ENCODE results near the gene ATP2B1.

Gene ATP2B1

GRCh38 chr12:89697296-89697695 lies 11.3 kb downstream of the ATP2B1 start:
- H3K9me3 ChIP-seq (ENCODE audit: insufficient read depth, low read length), result no peaks in the 10 kb centered on the region
- H3K4me1 ChIP-seq (ENCODE audit: insufficient read depth, insufficient read length), result no peaks in the 10 kb centered on the region
- H3K27me3 ChIP-seq (ENCODE audit: insufficient read depth, insufficient read length), result no peaks in the 10 kb centered on the region
- H3K36me3 ChIP-seq (ENCODE audit: insufficient read depth, insufficient read length, low read length), result no peaks in the 10 kb centered on the region
- no peak overlapping the region for H3K9ac ChIP-seq (ENCODE audit: insufficient read length, low read depth)
- H3K4me3 ChIP-seq (ENCODE audit: insufficient read length, low read depth), result no peak overlapping the region
- DNase-seq (ENCODE audit: low read depth, low spot score), result no peak
- TF ChIP-seq SUZ12 (IDR thresholded peaks at IDR 0.05; ENCODE audit: extremely low read depth, insufficient read depth, insufficient read length) (no peak), YY1 (IDR thresholded peaks at IDR 0.05; ENCODE audit: insufficient read depth, insufficient read length) (no peak), ZNF274 (IDR thresholded peaks at IDR 0.05; ENCODE audit: low read depth, low read length) (no peak)

- H3K4me3 ChIP-seq (ENCODE audit: insufficient read length, low read depth), result no peak overlapping the region
- H3K27me3 ChIP-seq (ENCODE audit: insufficient read depth, insufficient read length), result no peaks in the 10 kb centered on the region
- no peaks in the 10 kb centered on the region for H3K4me1 ChIP-seq (ENCODE audit: insufficient read depth, insufficient read length)
- TF ChIP-seq SUZ12 (IDR thresholded peaks at IDR 0.05; ENCODE audit: extremely low read depth, insufficient read depth, insufficient read length) (no peak), ZNF274 (IDR thresholded peaks at IDR 0.05; ENCODE audit: low read depth, low read length) (no peak), YY1 (IDR thresholded peaks at IDR 0.05; ENCODE audit: insufficient read depth, insufficient read length) (no peak)
- H3K9me3 ChIP-seq (ENCODE audit: insufficient read depth, low read length), result no peaks in the 10 kb centered on the region
- no peak for DNase-seq (ENCODE audit: low read depth, low spot score)
- no peak overlapping the region for H3K9ac ChIP-seq (ENCODE audit: insufficient read length, low read depth)
- H3K36me3 ChIP-seq (ENCODE audit: insufficient read depth, insufficient read length, low read length), result no peaks in the 10 kb centered on the region
These were observed 12.8 kb downstream of the ATP2B1 start for GRCh38 chr12:89695830-89696229.

- H3K9me3 ChIP-seq (ENCODE audit: insufficient read depth, low read length), result no peaks in the 10 kb centered on the region
- H3K9ac ChIP-seq (ENCODE audit: insufficient read length, low read depth), result no peak overlapping the region
- no peaks in the 10 kb centered on the region for H3K36me3 ChIP-seq (ENCODE audit: insufficient read depth, insufficient read length, low read length)
- DNase-seq (ENCODE audit: low read depth, low spot score), result no peak
- H3K4me1 ChIP-seq (ENCODE audit: insufficient read depth, insufficient read length), result no peaks in the 10 kb centered on the region
- TF ChIP-seq SUZ12 (IDR thresholded peaks at IDR 0.05; ENCODE audit: extremely low read depth, insufficient read depth, insufficient read length), result no peak
- TF ChIP-seq YY1 (IDR thresholded peaks at IDR 0.05; ENCODE audit: insufficient read depth, insufficient read length), result no peak
- no peak for TF ChIP-seq ZNF274 (IDR thresholded peaks at IDR 0.05; ENCODE audit: low read depth, low read length)
- H3K27me3 ChIP-seq (ENCODE audit: insufficient read depth, insufficient read length), result no peaks in the 10 kb centered on the region
- no peak overlapping the region for H3K4me3 ChIP-seq (ENCODE audit: insufficient read length, low read depth)
These were observed 13.5 kb downstream of the ATP2B1 start for GRCh38 chr12:89695100-89695499.

- no peaks in the 10 kb centered on the region for H3K27me3 ChIP-seq (ENCODE audit: insufficient read depth, insufficient read length)
- no peak for DNase-seq (ENCODE audit: low read depth, low spot score)
- H3K4me3 ChIP-seq (ENCODE audit: insufficient read length, low read depth), result no peak overlapping the region
- no peaks in the 10 kb centered on the region for H3K4me1 ChIP-seq (ENCODE audit: insufficient read depth, insufficient read length)
- H3K9me3 ChIP-seq (ENCODE audit: insufficient read depth, low read length), result no peaks in the 10 kb centered on the region
- TF ChIP-seq YY1 (IDR thresholded peaks at IDR 0.05; ENCODE audit: insufficient read depth, insufficient read length), result no peak
- TF ChIP-seq ZNF274 (IDR thresholded peaks at IDR 0.05; ENCODE audit: low read depth, low read length), result no peak
- TF ChIP-seq SUZ12 (IDR thresholded peaks at IDR 0.05; ENCODE audit: extremely low read depth, insufficient read depth, insufficient read length), result no peak
- no peaks in the 10 kb centered on the region for H3K36me3 ChIP-seq (ENCODE audit: insufficient read depth, insufficient read length, low read length)
- H3K9ac ChIP-seq (ENCODE audit: insufficient read length, low read depth), result no peak overlapping the region
These were observed 14.1 kb downstream of the ATP2B1 start for GRCh38 chr12:89694542-89694941.

GRCh38 chr12:89693639-89694202 lies 14.9 kb downstream of the ATP2B1 start:
- Histone ChIP-seq H3K4me3 (ENCODE audit: insufficient read length, low read depth) (no peak overlapping the region), H3K4me1 (ENCODE audit: insufficient read depth, insufficient read length) (no peaks in the 10 kb centered on the region), H3K9ac (ENCODE audit: insufficient read length, low read depth) (no peak overlapping the region), H3K36me3 (ENCODE audit: insufficient read depth, insufficient read length, low read length) (no peaks in the 10 kb centered on the region), H3K27me3 (ENCODE audit: insufficient read depth, insufficient read length) (no peaks in the 10 kb centered on the region), H3K9me3 (ENCODE audit: insufficient read depth, low read length) (no peaks in the 10 kb centered on the region)
- no peak for DNase-seq (ENCODE audit: low read depth, low spot score)
- no peak for TF ChIP-seq YY1 (IDR thresholded peaks at IDR 0.05; ENCODE audit: insufficient read depth, insufficient read length)
- TF ChIP-seq ZNF274 (IDR thresholded peaks at IDR 0.05; ENCODE audit: low read depth, low read length), result no peak
- TF ChIP-seq SUZ12 (IDR thresholded peaks at IDR 0.05; ENCODE audit: extremely low read depth, insufficient read depth, insufficient read length), result no peak

GRCh38 chr12:89692439-89692838 lies 16.2 kb downstream of the ATP2B1 start:
- no peaks in the 10 kb centered on the region for H3K36me3 ChIP-seq (ENCODE audit: insufficient read depth, insufficient read length, low read length)
- no peaks in the 10 kb centered on the region for H3K9me3 ChIP-seq (ENCODE audit: insufficient read depth, low read length)
- no peak overlapping the region for H3K4me3 ChIP-seq (ENCODE audit: insufficient read length, low read depth)
- TF ChIP-seq ZNF274 (IDR thresholded peaks at IDR 0.05; ENCODE audit: low read depth, low read length) (no peak), YY1 (IDR thresholded peaks at IDR 0.05; ENCODE audit: insufficient read depth, insufficient read length) (no peak), SUZ12 (IDR thresholded peaks at IDR 0.05; ENCODE audit: extremely low read depth, insufficient read depth, insufficient read length) (no peak)
- H3K9ac ChIP-seq (ENCODE audit: insufficient read length, low read depth), result no peak overlapping the region
- no peaks in the 10 kb centered on the region for H3K27me3 ChIP-seq (ENCODE audit: insufficient read depth, insufficient read length)
- no peaks in the 10 kb centered on the region for H3K4me1 ChIP-seq (ENCODE audit: insufficient read depth, insufficient read length)
- DNase-seq (ENCODE audit: low read depth, low spot score), result no peak

- no peak overlapping the region for H3K4me3 ChIP-seq (ENCODE audit: insufficient read length, low read depth)
- H3K9me3 ChIP-seq (ENCODE audit: insufficient read depth, low read length), result no peaks in the 10 kb centered on the region
- no peaks in the 10 kb centered on the region for H3K27me3 ChIP-seq (ENCODE audit: insufficient read depth, insufficient read length)
- no peaks in the 10 kb centered on the region for H3K4me1 ChIP-seq (ENCODE audit: insufficient read depth, insufficient read length)
- no peak for TF ChIP-seq SUZ12 (IDR thresholded peaks at IDR 0.05; ENCODE audit: extremely low read depth, insufficient read depth, insufficient read length)
- no peak for DNase-seq (ENCODE audit: low read depth, low spot score)
- no peaks in the 10 kb centered on the region for H3K36me3 ChIP-seq (ENCODE audit: insufficient read depth, insufficient read length, low read length)
- no peak overlapping the region for H3K9ac ChIP-seq (ENCODE audit: insufficient read length, low read depth)
These were observed 17.0 kb downstream of the ATP2B1 start for GRCh38 chr12:89691659-89692058.
